LoVo (cell line): ENCODE data around the gene LGI2.

Experiments used
- DNase-seq: peaks from one replicate; pipeline ENCODE4 v3.0.0-alpha.2; 2016; ENCODE audit warnings: low spot score

Gene LGI2

GRCh38 chr4:24995346-24995919, 35.3 kb downstream of the LGI2 start:
- DNase-seq: no peak

- DNase-seq: no peak
Measured at GRCh38 chr4:24993551-24994080, 37.1 kb downstream of the LGI2 start.

- no peak for DNase-seq
Measured at GRCh38 chr4:24992968-24993367, 37.8 kb downstream of the LGI2 start.

- no peak for DNase-seq
Measured at GRCh38 chr4:24991015-24991414, 39.7 kb downstream of the LGI2 start.

- DNase-seq: no peak
Measured at GRCh38 chr4:24989327-24989726, 41.4 kb downstream of the LGI2 start.

- DNase-seq: no peak
Measured at GRCh38 chr4:24988776-24989175, 42.0 kb downstream of the LGI2 start.

GRCh38 chr4:24984602-24985532, 45.9 kb downstream of the LGI2 start:
- DNase-seq: no peak

GRCh38 chr4:24980740-24981139, 50.0 kb downstream of the LGI2 start:
- no peak for DNase-seq

GRCh38 chr4:24980064-24980690, 50.6 kb downstream of the LGI2 start:
- peak; percentile 69 for DNase-seq

GRCh38 chr4:24979554-24979953, 51.2 kb downstream of the LGI2 start:
- no peak for DNase-seq

- DNase-seq: no peak
Measured at GRCh38 chr4:24978291-24979075, 52.3 kb downstream of the LGI2 start.

GRCh38 chr4:24975510-24975909, 55.2 kb downstream of the LGI2 start:
- DNase-seq: no peak

- DNase-seq: no peak
Measured at GRCh38 chr4:24973747-24974601, 56.8 kb downstream of the LGI2 start.

GRCh38 chr4:24973404-24973746, 57.4 kb downstream of the LGI2 start:
- DNase-seq: no peak

- DNase-seq: no peak
Measured at GRCh38 chr4:24971192-24971591, 59.6 kb downstream of the LGI2 start.

GRCh38 chr4:24970635-24971034, 60.1 kb downstream of the LGI2 start:
- no peak for DNase-seq

GRCh38 chr4:24970191-24970590, 60.6 kb downstream of the LGI2 start:
- DNase-seq: no peak

- DNase-seq: no peak
Measured at GRCh38 chr4:24969486-24969885, 61.3 kb downstream of the LGI2 start.

- DNase-seq: no peak
Measured at GRCh38 chr4:24968992-24969391, 61.8 kb downstream of the LGI2 start.

- no peak for DNase-seq
Measured at GRCh38 chr4:24968278-24968677, 62.5 kb downstream of the LGI2 start.

- DNase-seq: no peak
Measured at GRCh38 chr4:24967346-24967745, 63.4 kb downstream of the LGI2 start.
